Nephron (organoid): Measurements from ENCODE around the gene ANKRD11.

Experiments used
- H3K27ac Mint-ChIP-seq, 3 experiments: 2 replicates each; pipeline ENCODE4 v1.8.0; 2020; ENCODE audit warnings: mixed read lengths in 3 of 3, mild to moderate bottlenecking in 2 of 3, moderate library complexity in 1 of 3
- H3K27me3 Mint-ChIP-seq: 2 replicates; pipeline ENCODE4 v1.8.0; 2021; ENCODE audit warnings: low read depth, mild to moderate bottlenecking, moderate library complexity, mixed read lengths
- H3K36me3 Mint-ChIP-seq: 2 replicates; pipeline ENCODE4 v1.8.0; 2020; ENCODE audit warnings: low read depth, mixed read lengths
- H3K4me1 Mint-ChIP-seq: 2 replicates; pipeline ENCODE4 v1.8.0; 2020; ENCODE audit warnings: mixed read lengths
- H3K4me3 Mint-ChIP-seq, 3 experiments: 2 replicates each; pipeline ENCODE4 v1.8.0; 2020; ENCODE audit warnings: mild to moderate bottlenecking in 3 of 3, mixed read lengths in 3 of 3, moderate library complexity in 2 of 3
- H3K9me3 Mint-ChIP-seq: 2 replicates; pipeline ENCODE4 v1.8.0; 2020; ENCODE audit warnings: mixed read lengths
- TF ChIP-seq, protein P1 (sequence below), 3 experiments: fragments of 200-600 bp; sonication (generic); IDR thresholded peaks; one replicate each; pipeline ENCODE4 v1.5.0; 2021; ENCODE audit warnings: antibody characterized with exemption in 3 of 3; ENCODE audit not compliant: unreplicated experiment in 3 of 3

Gene ANKRD11

DNA sequence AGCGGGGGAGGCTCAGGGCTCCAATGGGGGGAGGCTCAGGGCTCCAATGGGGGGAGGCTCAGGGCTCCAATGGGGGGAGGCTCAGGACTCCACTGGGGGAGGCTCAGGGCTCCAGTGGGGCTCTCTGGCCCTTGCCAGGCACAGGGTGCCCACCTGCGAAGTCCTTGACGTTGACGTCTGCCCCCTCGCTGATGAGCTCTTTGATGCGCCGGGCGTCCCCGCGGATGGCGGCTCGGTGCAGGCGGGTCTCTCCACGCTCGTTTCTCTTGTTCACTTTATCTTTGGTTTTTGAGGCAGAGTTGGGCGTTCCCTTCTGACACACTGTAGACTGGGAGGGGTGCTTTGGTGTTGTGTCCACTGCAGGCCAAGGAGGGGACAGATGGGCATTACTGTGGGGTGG is 199.9 kb downstream of the ANKRD11 start:
- Mint-ChIP-seq H3K36me3 (peaks cover 19% of the 10 kb centered on the region), H3K4me1 (peaks cover 9% of the 10 kb centered on the region), H3K4me3 (no peak overlapping the region), H3K27me3 (no peaks in the 10 kb centered on the region), H3K9me3 (no peaks in the 10 kb centered on the region), H3K27ac (no peak overlapping the region)
- TF ChIP-seq, protein P1, sequence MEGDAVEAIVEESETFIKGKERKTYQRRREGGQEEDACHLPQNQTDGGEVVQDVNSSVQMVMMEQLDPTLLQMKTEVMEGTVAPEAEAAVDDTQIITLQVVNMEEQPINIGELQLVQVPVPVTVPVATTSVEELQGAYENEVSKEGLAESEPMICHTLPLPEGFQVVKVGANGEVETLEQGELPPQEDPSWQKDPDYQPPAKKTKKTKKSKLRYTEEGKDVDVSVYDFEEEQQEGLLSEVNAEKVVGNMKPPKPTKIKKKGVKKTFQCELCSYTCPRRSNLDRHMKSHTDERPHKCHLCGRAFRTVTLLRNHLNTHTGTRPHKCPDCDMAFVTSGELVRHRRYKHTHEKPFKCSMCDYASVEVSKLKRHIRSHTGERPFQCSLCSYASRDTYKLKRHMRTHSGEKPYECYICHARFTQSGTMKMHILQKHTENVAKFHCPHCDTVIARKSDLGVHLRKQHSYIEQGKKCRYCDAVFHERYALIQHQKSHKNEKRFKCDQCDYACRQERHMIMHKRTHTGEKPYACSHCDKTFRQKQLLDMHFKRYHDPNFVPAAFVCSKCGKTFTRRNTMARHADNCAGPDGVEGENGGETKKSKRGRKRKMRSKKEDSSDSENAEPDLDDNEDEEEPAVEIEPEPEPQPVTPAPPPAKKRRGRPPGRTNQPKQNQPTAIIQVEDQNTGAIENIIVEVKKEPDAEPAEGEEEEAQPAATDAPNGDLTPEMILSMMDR (IDR thresholded peaks at IDR 0.05; ENCODE audit: unreplicated experiment in 3 of 3), result no peak

GRCh38 chr16:89289428-89290395 is 200.6 kb downstream of the ANKRD11 start:
- peaks cover 9% of the 10 kb centered on the region for H3K4me1 Mint-ChIP-seq
- H3K9me3 Mint-ChIP-seq, result no peaks in the 10 kb centered on the region
- H3K27ac Mint-ChIP-seq, result peak overlapping the region in 2 of 3 experiments; percentile 54 to 68
- no peaks in the 10 kb centered on the region for H3K27me3 Mint-ChIP-seq
- H3K4me3 Mint-ChIP-seq, result no peak overlapping the region
- peaks cover 19% of the 10 kb centered on the region for H3K36me3 Mint-ChIP-seq
- TF ChIP-seq, protein P1 (IDR thresholded peaks at IDR 0.05; ENCODE audit: unreplicated experiment in 3 of 3), result peak; percentile 63 to 69 (median 65)

DNA sequence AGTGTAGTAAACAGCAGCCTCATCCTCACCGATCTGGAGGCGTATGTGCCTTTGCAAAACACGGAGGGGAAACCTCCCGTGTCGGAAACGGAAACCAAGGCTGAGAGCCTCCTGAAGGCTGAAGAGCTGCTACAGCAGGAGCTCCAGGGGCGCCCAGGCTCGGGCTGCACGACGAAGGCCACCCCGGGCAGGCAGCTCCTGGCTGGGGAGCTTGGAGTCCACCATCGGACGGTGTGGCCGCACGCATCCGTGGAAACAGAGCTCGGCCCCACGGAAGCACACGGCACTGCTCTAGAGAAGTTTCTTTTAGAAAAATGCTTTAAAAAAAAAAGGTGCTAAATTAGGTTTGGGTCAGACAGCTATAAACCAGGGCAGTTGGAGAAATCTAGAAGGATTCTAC is 201.4 kb downstream of the ANKRD11 start:
- no peaks in the 10 kb centered on the region for H3K9me3 Mint-ChIP-seq
- peaks cover 19% of the 10 kb centered on the region for H3K36me3 Mint-ChIP-seq
- no peaks in the 10 kb centered on the region for H3K27me3 Mint-ChIP-seq
- TF ChIP-seq, protein P1 (IDR thresholded peaks at IDR 0.05; ENCODE audit: unreplicated experiment in 3 of 3), result no peak
- peaks cover 5% of the 10 kb centered on the region for H3K4me1 Mint-ChIP-seq
- H3K27ac Mint-ChIP-seq, result no peak overlapping the region
- no peak overlapping the region for H3K4me3 Mint-ChIP-seq

DNA sequence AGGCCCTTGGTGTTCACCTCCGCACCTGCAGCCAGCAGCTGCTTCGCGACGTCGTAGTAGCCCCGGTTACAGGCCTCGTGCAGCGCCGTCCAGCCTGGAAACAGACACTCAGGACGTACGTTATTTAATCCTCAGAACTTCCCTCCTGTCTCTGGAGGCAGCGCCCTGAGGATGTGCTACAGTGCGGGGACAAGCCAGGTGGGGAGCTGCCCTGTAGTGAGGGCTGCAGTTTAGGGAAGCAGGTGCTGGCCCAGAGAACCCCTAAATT is 201.8 kb downstream of the ANKRD11 start:
- H3K4me1 Mint-ChIP-seq, result peaks cover 5% of the 10 kb centered on the region
- TF ChIP-seq, protein P1 (IDR thresholded peaks at IDR 0.05; ENCODE audit: unreplicated experiment in 3 of 3), result no peak
- no peak overlapping the region for H3K27ac Mint-ChIP-seq

GRCh38 chr16:89287777-89288576 is 202.4 kb downstream of the ANKRD11 start:
- H3K4me1 Mint-ChIP-seq, result peaks cover 5% of the 10 kb centered on the region
- no peaks in the 10 kb centered on the region for H3K27me3 Mint-ChIP-seq
- H3K9me3 Mint-ChIP-seq, result no peaks in the 10 kb centered on the region
- no peak overlapping the region for H3K27ac Mint-ChIP-seq
- TF ChIP-seq, protein P1 (IDR thresholded peaks at IDR 0.05; ENCODE audit: unreplicated experiment in 3 of 3), result no peak
- H3K36me3 Mint-ChIP-seq, result peaks cover 19% of the 10 kb centered on the region
- no peak overlapping the region for H3K4me3 Mint-ChIP-seq

More for the DNA sequence above, 201.8 kb downstream of the ANKRD11 start:
- peaks cover 19% of the 10 kb centered on the region for H3K36me3 Mint-ChIP-seq
- no peaks in the 10 kb centered on the region for H3K9me3 Mint-ChIP-seq
- no peak overlapping the region for H3K4me3 Mint-ChIP-seq
- no peaks in the 10 kb centered on the region for H3K27me3 Mint-ChIP-seq
